Dedifferentiated amniotic fluid mesenchymal stem cell (primary cell): ENCODE data around the gene JKAMP.

Experiments
- DNase-seq: peaks from one replicate; pipeline ENCODE4 v3.0.0-alpha.2; 2016; ENCODE audit errors: extremely low spot score

JKAMP gene

DNA sequence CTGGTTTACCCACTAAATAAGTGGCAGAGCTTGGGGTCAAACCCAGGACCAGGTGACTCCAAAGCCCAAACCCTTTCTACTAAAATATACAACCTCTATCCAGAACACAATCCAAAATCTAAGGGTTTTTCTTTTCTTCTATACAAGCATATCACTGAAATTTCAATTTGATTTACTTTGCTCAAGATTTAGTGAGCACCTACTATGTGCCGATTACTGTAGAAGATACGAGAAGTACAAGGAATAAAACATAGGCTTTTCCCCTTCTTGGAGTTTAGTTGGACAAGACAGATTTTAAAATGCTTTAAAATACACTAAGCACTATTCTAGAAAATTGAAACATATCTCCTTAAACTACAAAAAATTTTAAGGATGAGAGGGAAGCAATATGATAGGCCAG is 2.9 kb upstream of the JKAMP start:
- DNase-seq, result no peak

DNA sequence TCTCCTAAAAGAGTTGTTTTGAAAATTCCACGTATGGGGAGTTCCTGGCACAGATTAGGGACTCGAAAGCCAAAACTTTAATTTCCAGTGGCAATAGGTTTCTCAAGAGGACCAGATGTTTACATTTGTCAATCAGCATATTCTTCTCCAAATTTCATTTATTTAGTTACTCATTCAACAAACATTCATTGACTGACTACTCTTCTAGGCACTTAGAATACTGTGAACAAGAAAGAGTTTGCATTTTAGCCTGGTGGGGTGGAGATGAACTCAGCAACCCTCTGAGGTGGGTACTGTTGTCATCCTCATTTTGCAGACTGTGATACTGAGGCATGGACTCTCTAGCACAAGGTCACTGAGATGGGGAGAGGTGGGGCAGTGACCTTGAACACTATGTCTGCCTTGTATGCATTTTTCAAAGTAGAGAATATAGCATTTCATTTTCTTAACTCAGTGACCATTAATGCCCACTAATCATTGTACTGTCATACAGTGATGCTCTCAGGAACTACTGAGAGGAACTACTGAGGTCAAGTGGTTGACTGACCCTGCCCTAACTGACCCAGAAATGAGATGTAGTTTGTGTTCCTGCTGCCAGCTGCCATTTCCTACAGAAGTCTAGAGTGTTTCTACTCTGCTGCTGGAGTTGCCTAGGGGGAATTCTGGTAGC is 2.3 kb upstream of the JKAMP start:
- peak; percentile 54 for DNase-seq

DNA sequence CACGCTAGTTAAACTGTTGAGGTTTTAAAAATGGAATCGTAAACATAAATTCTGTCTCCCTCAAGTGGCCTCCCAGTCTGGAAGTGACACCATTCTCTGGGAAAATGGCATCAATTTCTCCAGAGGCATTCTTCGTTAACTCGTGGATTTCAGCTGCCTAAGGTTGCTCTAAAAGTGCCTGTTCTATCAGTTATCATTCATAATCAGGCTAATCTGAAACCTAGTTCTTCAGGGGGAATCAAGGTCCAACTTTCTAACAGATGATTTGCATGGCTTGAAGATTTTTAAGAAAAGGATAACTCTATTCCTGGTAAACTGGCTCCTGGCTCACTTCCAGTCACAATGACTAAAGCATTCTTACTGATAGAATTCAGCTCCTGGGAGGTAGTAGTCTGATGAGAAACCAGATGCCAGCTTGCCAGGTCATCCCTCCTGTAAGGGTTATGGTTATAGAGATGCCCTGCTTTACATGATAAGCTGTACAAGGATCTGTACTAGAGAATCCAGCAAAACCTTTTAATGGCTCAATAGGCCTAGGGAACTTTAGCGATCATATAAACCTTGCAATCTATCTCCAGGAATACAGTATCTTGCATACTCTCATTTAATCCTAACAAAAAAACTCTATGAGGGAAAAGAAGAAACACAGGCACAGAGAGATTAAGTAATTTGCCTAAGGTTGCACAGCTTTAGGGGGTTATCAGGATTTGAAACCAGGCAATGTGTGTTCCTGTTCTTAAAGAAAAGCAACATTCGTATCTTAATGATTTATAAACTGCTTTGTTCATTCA is 1.6 kb upstream of the JKAMP start:
- DNase-seq, result peak; percentile 87

DNA sequence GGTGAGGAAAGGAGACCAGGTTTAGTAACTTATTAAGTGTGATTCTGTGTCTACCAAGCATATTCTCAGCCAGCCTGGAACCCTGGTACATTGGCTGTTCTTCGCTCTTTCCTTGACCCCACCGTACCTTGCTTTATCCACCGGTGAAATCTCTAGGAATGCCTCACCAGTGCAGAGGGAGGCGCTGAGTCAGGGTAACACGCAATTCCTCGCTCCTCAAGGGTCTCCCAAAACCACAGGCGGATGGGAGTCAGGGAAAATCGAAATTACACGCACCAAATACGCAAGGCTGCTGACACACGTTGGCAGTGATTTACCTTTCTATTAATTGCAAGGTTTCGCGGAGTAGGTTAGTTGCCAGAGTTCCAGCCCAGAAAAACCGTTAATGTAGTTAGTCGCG is 954 bp upstream of the JKAMP start:
- DNase-seq, result peak; percentile 18

- peak; percentile 26 for DNase-seq
These were observed 390 bp downstream of the JKAMP start for GRCh38 chr14:59484639-59485175.

GRCh38 chr14:59490756-59491155 is 6.4 kb downstream of the JKAMP start:
- no peak for DNase-seq

- DNase-seq, result no peak
These were observed 8.1 kb downstream of the JKAMP start for GRCh38 chr14:59492384-59492783.

DNA sequence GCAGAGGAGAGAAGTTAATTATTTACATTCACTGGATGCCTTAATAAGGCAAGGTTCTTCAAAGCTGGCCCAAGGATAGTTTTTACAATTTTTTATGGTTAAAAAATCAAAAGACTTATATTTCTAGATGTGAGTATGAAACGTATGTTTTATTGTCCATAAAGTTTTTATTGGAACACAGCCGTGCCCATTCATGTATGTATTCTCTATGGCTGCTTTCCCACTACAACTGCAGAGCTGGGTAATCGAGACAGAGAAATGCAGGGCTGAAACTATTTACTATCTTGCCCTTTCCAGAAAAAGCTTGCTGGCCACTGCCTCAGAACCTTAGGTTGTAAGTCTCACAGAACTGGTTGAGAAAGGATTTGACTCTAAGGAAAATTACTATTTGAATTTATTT is 16.4 kb downstream of the JKAMP start:
- no peak for DNase-seq

- DNase-seq, result no peak
These were observed 18.9 kb downstream of the JKAMP start for GRCh38 chr14:59503256-59503655.

- no peak for DNase-seq
These were observed 22.9 kb downstream of the JKAMP start for GRCh38 chr14:59507063-59507751.

DNA sequence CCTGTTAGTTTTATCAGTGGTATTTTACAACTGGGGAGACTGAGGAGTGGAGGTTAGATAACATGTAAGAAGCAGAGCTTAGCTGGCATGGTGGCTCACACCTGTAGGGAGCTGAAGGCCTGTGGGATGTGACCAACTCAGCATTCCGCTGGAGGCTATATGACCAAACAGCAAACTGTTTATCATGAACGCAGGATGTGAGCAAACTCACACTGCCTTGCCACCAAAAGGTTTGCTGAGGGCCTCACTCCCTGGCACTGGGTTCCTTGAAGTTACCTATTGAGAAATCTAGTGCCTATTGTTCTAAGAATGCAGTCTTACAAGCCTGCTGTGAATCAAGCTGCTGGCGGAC is 23.4 kb downstream of the JKAMP start:
- no peak for DNase-seq

DNA sequence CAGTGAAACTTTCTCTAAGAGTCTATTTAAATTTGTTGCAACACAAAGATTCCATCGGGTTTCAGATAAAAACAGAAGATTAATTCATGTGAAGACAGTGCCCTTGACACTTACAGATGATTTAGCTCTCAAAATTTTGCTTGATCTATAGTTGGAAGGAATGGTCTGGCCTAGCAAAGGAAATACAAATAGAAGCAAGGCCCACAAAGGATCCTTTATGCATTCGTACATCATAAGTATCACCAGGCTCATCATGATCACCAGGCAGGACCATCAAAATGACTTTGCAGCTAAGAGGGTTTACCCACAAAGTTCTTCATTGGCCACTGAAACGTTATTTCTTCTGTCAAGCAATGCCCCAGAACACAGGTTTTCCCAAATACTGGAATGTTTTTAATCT is 24.8 kb downstream of the JKAMP start:
- DNase-seq, result no peak

DNA sequence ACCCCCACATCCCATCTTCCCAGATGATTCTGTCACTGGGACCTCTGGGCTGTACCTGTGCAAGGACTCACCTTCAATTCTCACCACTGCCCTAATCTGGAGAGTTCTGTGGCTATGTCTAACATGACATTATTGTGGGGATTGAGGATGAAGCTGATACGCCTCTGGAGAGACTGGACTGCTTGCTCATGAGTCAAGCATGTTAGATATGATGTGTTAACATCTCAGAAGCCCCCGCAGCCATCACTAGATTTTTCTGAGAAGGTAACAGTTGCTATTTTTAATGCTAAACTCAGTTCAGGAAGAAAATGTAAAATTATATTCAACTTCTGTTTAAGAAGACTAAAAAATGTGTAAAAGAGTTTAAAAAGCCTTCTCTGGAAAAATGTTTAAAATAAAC is 25.7 kb downstream of the JKAMP start:
- no peak for DNase-seq

GRCh38 chr14:59510966-59511365 is 26.6 kb downstream of the JKAMP start:
- no peak for DNase-seq

DNA sequence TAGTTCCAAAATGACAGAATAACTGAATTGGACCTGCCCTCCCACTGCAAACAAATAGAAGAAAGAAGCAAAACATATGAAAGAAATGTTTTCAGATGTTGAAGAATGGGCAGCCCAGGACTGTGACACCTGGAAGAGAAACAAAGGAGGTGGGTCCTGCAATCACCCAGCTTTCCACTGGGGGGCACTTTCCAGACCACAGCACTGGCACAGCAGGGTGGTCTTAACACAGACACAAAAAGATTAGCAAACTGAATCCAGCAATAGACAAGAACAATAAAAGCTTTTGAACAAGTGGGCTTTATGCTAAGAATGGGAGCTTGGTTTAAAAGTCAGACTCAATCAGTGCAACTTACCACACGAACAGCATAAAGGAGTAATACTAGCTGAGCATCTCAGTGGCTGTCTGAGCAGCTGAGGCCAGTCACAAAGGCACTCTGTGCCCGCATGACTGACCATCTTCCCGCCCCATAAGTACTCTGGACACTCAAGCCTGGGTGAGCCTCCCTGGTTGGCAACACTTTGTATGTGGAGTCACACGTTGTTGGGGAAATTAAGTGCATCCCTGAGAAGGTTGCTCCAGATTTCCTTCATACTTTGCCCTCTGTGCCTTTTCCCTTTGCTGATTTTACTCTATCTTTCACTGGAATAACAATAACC is 27.7 kb downstream of the JKAMP start:
- no peak for DNase-seq

DNA sequence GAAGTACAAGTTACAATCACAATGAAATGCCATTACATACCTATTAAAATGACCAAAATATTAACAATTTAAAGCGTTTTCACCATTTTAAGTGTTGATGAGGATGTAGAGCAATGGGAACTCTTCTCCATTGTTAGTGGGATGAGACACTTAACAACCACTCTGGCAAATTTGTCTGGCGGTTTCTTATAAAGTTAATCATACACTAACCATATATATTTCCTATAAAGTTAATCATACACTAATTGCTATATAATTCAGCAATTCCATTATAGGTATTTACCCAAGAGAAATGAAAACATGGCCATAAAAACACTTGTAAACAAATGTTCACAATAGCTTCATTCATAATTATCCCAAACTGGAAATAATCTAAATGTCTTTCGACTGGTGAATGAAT is 35.9 kb downstream of the JKAMP start:
- no peak for DNase-seq

GRCh38 chr14:59529189-59529588 is 44.9 kb downstream of the JKAMP start:
- DNase-seq, result no peak

- no peak for DNase-seq
These were observed 46.0 kb downstream of the JKAMP start for GRCh38 chr14:59530349-59530748.

- no peak for DNase-seq
These were observed 48.1 kb downstream of the JKAMP start for GRCh38 chr14:59532419-59532818.

DNA sequence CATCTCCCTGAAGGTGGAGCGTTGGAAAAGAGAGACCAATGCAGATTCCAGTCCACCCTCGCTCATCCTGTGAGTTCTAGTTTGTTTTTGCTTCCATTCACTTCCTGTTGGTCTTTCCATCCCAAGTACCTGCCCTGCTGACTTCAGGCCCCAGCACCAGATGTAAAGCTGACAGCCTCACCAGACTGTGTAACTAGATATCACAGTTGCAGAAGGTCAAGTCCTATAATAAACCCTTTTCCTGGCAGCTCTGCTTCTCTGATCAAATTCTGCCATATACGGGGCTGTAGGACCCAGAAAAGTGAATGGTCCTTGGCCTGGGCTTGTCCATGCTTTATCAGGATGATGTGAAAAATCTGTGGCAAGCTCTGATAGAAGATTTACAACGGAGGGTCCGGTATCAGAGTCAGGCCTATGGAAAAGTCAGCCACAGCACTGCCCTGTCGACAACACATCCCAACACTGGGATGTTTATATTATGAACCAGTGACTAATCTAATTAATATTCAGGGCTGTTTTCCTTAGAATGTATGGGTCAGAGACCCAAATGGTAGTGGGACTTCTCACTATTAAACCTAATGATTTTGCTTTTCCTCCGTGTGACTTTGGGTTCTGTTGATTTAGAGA is 50.2 kb downstream of the JKAMP start:
- DNase-seq, result no peak

DNA sequence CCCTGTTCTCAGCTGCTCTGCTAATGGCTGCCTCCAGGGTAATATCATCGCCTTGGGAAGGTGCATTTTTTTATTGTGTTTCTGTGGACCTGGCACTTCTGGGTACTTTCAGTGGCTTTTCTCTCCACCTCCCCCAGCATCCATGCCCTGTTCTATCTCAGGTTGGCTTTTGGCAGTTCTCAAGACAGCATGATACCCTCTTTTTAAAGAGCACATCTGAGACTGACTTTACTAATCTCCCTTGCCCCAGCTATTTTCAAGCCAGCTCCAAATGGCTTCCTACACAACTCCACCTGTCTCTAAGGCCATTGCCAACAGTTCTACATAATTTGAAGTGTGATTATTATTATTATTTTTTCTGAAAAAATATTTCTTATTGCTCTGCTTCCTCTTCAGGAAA is 53.2 kb downstream of the JKAMP start:
- DNase-seq, result no peak

GRCh38 chr14:59538936-59539335 is 54.6 kb downstream of the JKAMP start:
- no peak for DNase-seq
